SK-N-SH treated with all-trans-retinoic acid at 6 μM for 48 hours (cell line): ENCODE data around the gene DTD1.

Experiments
- RARB ChIP-seq: fragments of 250-450 bp; sonication (Bioruptor Pico); IDR thresholded peaks from 2 replicates; pipeline ENCODE4 v1.8.0; 2021; ENCODE audit warnings: mild to moderate bottlenecking, moderate library complexity
- TF ChIP-seq, protein P1 (sequence below): fragments of 250-450 bp; sonication (Bioruptor Pico); IDR thresholded peaks from 2 replicates; pipeline ENCODE4 v1.8.0; 2021; ENCODE audit warnings: low read depth, mild to moderate bottlenecking, moderate library complexity, borderline replicate concordance
- TF ChIP-seq, protein P2 (sequence below): fragments of 250-450 bp; sonication (Bioruptor Pico); IDR thresholded peaks from 2 replicates; pipeline ENCODE4 v1.5.1; 2021; ENCODE audit warnings: mild to moderate bottlenecking, moderate library complexity

DNA sequence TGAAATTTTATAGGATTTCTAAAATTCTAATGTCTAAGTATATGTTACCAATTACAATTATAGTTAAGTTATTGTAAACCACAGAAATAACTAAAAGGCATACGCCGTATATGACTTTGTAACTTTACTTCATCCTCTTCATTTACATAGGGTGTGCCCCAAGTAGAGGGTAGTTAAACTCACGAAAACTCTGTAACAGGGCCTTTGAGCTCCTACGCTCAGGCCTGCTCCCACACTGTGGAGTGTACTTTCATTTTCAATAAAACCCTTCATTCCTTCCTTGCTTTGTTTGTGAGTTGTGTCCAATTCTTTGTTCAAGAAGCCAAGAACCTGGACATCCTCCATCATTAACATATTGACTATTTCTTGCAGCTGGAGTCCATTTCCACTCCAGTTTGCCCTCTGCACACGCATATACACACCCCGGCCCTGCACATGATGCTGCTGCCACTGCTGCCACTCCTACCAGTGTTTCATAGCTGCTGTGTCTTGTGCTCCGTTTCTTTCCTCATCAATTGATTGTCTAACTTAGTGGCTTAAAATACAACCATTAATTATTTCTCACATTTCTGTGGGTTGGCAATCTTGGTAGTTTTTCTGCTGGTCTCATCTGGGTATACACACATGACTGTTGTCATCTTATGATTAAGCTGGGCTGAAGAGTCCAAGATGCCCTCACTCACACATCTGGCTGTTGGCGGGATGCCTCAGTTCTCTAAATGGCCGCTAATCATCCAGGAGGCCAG, 192.7 kb downstream of the DTD1 start:
- TF ChIP-seq, protein P1, sequence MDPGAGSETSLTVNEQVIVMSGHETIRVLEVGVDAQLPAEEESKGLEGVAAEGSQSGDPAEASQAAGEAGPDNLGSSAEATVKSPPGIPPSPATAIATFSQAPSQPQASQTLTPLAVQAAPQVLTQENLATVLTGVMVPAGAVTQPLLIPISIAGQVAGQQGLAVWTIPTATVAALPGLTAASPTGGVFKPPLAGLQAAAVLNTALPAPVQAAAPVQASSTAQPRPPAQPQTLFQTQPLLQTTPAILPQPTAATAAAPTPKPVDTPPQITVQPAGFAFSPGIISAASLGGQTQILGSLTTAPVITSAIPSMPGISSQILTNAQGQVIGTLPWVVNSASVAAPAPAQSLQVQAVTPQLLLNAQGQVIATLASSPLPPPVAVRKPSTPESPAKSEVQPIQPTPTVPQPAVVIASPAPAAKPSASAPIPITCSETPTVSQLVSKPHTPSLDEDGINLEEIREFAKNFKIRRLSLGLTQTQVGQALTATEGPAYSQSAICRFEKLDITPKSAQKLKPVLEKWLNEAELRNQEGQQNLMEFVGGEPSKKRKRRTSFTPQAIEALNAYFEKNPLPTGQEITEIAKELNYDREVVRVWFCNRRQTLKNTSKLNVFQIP (CRISPR knock-in tag): no peak
- no peak for TF ChIP-seq RARB (CRISPR knock-in tag)
- TF ChIP-seq, protein P2, sequence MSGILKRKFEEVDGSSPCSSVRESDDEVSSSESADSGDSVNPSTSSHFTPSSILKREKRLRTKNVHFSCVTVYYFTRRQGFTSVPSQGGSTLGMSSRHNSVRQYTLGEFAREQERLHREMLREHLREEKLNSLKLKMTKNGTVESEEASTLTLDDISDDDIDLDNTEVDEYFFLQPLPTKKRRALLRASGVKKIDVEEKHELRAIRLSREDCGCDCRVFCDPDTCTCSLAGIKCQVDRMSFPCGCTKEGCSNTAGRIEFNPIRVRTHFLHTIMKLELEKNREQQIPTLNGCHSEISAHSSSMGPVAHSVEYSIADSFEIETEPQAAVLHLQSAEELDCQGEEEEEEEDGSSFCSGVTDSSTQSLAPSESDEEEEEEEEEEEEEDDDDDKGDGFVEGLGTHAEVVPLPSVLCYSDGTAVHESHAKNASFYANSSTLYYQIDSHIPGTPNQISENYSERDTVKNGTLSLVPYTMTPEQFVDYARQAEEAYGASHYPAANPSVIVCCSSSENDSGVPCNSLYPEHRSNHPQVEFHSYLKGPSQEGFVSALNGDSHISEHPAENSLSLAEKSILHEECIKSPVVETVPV (CRISPR knock-in tag): no peak
